GM19025 (cell line): Measurements from ENCODE around the gene R3HDM2.

Experiments
- ATAC-seq: cut with Tn5 transposase; IDR thresholded peaks from one replicate; pipeline ENCODE4 v1.9.1; 2021; ENCODE audit warnings: mild to moderate bottlenecking, low read depth, moderate library complexity; ENCODE audit not compliant: unreplicated experiment

R3HDM2 gene

DNA sequence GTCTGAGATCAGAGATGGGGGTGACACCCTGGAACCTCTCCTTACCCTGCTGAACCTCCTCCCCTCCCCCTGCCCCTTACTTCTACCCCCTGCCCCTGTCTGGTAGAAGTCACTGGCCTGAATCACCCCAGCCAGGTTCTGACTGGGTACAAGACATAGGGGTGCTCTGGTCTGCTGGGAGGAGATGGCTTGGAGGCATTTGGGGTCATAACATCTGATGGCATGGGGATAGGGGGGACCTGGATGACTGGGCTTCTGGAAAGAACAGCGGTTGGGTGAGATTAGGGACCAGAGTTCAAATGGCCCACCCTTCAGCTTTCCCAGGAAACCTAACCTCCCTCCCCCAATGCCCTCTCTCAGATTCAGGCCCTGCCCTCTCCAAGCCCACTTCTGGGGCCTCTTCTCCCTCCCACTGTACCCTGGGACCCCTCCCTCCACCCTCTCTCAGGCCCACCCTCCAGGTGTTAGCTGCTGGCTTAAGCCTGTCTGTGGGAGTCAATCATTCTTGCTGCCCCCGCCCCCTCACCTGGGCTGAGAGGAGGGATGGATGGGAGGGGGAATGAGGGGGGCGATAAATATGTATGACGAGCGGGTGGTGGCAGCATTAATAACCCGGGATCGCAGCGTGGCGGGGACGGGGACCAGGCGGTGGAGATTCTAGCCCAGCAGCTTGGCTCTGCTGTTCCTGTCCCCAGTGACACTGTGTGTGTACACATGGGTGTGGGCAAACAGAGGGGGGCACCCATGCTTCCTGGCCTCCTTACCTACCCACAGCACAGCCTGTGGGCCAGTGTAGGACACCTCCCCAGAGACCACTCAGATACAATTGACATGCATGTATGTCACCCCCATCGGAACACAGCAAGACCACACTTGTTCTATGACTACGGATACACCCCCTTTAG, 208.3 kb downstream of the R3HDM2 start:
- ATAC-seq: no peak

- ATAC-seq: no peak
These were observed 209.5 kb downstream of the R3HDM2 start for GRCh38 chr12:57221169-57221917.

- ATAC-seq: no peak
These were observed 210.1 kb downstream of the R3HDM2 start for GRCh38 chr12:57220770-57221168.

- no peak for ATAC-seq
These were observed 210.7 kb downstream of the R3HDM2 start for GRCh38 chr12:57219993-57220754.

- ATAC-seq: no peak
These were observed 211.4 kb downstream of the R3HDM2 start for GRCh38 chr12:57219205-57219992.

DNA sequence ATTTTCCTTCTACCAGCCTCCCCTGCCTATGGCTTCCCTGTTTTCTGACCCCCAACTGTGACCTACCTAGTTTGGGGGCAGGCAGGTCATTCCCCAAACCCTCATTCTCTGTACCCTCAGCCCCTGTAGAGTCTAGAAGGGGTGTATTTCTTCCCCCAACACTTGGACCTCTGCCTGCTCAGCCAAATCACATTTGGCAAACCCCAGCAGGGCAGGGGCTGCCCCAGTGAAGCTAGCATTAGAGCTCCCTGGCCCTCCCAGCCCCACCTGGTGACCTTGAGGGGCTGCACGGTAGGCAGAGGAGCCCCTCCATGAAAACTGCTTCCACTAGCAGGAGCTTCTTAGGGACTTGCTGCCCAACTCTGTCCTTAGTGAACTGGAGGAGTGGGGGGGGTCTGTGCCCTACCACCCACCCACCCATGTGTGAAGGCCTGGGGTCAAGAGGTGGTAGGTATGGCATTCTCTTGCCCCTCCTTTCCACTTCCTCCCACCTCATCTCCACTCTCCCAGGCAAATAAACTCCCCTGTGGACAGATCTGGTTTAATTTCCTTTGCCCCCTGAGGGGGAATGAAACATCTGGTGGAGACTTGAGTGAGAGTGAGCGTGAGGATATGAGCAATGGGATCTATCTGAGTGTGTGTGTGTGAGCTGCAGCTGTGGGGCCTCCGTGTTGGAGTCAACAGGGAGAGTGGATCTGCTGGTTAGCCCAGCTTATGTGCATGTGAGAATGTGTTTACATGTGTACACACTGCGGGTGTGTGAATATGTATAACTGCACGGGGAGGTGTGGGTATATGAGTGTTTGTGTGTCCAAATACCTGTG, 212.6 kb downstream of the R3HDM2 start:
- no peak for ATAC-seq

DNA sequence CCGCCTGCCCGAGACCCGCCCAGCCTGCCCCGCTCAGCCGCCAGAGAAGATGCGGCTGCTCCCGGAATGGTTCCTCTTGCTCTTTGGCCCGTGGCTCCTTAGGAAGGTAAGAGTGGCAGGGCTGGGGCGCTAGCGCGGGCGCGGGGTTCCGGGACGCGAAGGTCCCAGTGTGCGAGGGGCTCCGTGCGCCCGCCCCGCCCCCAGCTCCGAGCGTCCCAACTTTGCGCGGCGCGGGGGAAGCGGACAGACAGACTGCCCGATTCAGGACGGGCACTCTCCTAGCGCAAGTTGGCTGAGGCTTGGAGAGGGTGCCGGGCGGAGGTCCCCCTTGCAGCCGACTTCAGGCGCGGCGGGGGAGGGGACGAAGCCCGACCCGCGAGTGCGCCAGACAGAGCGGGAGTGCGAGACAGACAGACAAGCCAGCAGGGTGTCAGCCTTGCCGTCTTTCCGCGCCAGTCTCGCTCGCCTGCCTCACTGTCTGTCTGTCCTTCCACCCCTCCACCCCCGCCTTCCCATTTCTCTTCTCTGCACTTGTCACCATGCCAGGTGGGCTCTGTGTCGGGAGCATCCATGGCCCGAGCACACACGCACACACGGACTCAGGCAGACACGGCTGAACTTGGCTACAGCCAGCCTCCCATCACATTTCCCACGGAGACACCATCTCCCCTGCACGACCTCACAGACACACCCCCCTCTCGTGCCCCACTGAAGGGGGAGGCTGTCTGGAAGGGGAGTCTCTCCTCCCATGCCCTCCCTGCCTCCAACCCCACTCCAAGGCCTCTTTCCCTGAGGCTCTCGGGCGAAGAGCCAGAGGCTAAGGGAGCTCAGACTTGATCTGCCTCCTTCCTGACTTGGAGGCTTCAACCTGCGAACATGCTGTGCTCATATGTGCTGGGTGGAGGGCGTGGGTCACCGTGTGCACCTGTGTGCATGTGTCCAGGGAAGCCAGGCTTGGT, 213.6 kb downstream of the R3HDM2 start:
- ATAC-seq: no peak

GRCh38 chr12:57216014-57216911, 214.6 kb downstream of the R3HDM2 start, which contains the start of gene NXPH4:
Gene NXPH4 (plus strand): TSS chr12:57216794. CDS start chr12:57216970, 176 bp downstream.
- no peak for ATAC-seq

DNA sequence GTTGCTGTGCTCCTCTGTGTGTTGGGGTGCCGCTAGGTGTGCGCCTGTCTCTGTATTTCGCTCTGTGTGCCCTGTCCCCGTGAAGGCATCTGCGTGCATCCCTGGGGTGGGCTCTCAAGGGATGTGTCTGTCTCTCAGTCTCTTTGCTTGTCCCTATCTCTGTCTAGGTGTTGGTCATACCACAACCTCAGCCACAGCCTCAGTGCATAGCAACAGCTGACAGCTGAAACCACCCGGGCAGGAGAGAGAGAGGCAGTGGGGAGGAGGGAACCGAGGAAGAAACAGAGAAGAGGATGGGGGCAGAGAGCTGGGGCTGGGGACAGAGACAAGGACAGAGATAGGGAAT, 215.2 kb downstream of the R3HDM2 start:
- ATAC-seq: no peak

- no peak for ATAC-seq
These were observed 215.8 kb downstream of the R3HDM2 start for GRCh38 chr12:57215065-57215464.

- ATAC-seq: no peak
These were observed 216.5 kb downstream of the R3HDM2 start for GRCh38 chr12:57214398-57214781.

- no peak for ATAC-seq
These were observed 217.0 kb downstream of the R3HDM2 start for GRCh38 chr12:57213763-57214397.

GRCh38 chr12:57213058-57213715, 217.7 kb downstream of the R3HDM2 start:
- ATAC-seq: no peak

- no peak for ATAC-seq
These were observed 218.2 kb downstream of the R3HDM2 start for GRCh38 chr12:57212701-57213057.

DNA sequence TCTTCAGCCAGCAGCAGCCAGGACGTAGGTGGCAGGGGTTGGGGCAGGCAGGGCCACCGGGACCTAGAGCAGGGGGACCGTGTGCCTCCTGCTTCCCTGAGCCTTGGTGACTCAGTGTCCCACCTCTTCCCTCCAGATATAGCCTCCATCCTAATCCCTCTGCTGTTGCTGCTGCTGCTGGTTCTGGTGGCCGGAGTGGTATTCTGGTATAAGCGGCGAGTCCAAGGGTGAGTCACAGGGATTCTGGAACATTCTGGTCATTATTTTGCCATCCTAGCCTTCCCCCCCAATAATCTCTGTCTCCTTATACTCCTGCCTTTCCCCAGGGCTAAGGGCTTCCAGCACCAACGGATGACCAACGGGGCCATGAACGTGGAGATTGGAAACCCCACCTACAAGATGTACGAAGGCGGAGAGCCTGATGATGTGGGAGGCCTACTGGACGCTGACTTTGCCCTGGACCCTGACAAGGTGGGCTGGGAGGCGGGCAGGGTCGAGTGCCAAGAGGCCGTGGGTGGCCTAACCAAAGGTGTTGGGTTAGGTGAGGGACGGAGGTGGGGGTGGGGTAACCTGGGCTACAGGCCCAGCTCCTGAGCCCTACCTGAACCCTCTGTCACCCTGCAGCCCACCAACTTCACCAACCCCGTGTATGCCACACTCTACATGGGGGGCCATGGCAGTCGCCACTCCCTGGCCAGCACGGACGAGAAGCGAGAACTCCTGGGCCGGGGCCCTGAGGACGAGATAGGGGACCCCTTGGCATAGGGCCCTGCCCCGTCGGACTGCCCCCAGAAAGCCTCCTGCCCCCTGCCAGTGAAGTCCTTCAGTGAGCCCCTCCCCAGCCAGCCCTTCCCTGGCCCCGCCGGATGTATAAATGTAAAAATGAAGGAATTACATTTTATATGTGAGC, 218.8 kb downstream of the R3HDM2 start:
- no peak for ATAC-seq
